ENCODE results near the gene AFG3L2. TPM values are rescaled to one million over a fixed set of nuclear protein-coding genes. Genes with fewer than 3 reads are reported as not detected.

The AFG3L2 gene
- total RNA-seq, 1 experiment from 2014 or later: 73.5 TPM

DNA sequence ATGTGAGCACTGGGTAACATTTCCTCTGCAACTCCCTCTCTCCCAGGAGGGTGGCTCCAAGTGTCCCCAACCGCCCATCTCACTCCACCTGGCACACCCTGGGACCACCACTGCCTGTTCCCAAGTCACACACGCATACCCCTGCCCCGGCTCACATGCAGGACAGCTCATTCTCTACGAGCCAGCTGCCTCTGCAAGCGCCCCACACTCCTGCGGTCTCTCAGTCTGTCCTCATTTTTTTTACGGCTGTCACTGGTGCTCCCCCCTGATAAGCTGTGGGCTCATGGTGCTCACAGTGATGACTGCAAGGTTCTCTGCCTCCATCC is 30.8 kb downstream of the AFG3L2 start:
- Histone ChIP-seq H3K9me3 (ENCODE audit: control insufficient read depth, low read depth, low read length) (no peaks in the 10 kb centered on the region), H3K23me2 (ENCODE audit: insufficient read length, low read depth, low read length, poor library complexity, severe bottlenecking) (no peaks in the 10 kb centered on the region), H2BK5ac (ENCODE audit: insufficient read length, low read length) (no peak overlapping the region), H2AK5ac (ENCODE audit: insufficient read length, low read length) (no peak overlapping the region), H2BK20ac (ENCODE audit: low read depth, low read length, poor library complexity, severe bottlenecking) (no peak overlapping the region), H3K4me2 (ENCODE audit: insufficient read depth, insufficient read length, low read length) (no peak overlapping the region), H3K9ac (ENCODE audit: extremely low read depth, insufficient read length, low read length) (no peak overlapping the region), H3K4ac (ENCODE audit: low read depth, low read length) (no peak overlapping the region), H3K56ac (ENCODE audit: insufficient read length, low read depth, low read length) (no peak overlapping the region), H3K23ac (ENCODE audit: insufficient read length, low read depth, low read length) (no peak overlapping the region), H4K8ac (replicated peaks; ENCODE audit: insufficient read length, low read depth, low read length) (no peak overlapping the region), H4K91ac (ENCODE audit: insufficient read length, low read depth, low read length) (no peak overlapping the region), H2BK120ac (ENCODE audit: low read depth, low read length, poor library complexity, severe bottlenecking) (no peak overlapping the region), H3K79me1 (ENCODE audit: insufficient read depth, low read depth, low read length, poor library complexity, severe bottlenecking) (no peaks in the 10 kb centered on the region), H3T11ph (ENCODE audit: low read length) (no peak overlapping the region), H3K4me1 (ENCODE audit: insufficient read depth, low read length) (no peaks in the 10 kb centered on the region), H4K5ac (ENCODE audit: insufficient read length, low read depth, low read length) (no peak overlapping the region), H3K27ac (ENCODE audit: insufficient read length, low read depth, low read length) (no peak overlapping the region), H3K79me2 (ENCODE audit: insufficient read depth, low read length) (no peaks in the 10 kb centered on the region), H4K20me1 (ENCODE audit: control insufficient read depth, insufficient read depth, insufficient read length) (no peaks in the 10 kb centered on the region), H3K27me3 (ENCODE audit: insufficient read depth, low read length) (no peaks in the 10 kb centered on the region), H2BK15ac (ENCODE audit: low read depth, low read length) (no peak overlapping the region), H2BK12ac (ENCODE audit: insufficient read length, low read depth, low read length) (no peak overlapping the region), H3K14ac (ENCODE audit: insufficient read depth, low read length) (no peak overlapping the region), H3K18ac (ENCODE audit: insufficient read length, low read depth, low read length) (no peak overlapping the region), H2AFZ (ENCODE audit: low read length) (no peak overlapping the region)
- H3K27me3 Mint-ChIP-seq (ENCODE audit: low read depth): no peaks in the 10 kb centered on the region
- no peaks in the 10 kb centered on the region for H3K9me3 Mint-ChIP-seq
- H3K4me1 Mint-ChIP-seq: no peaks in the 10 kb centered on the region
- H3K27ac Mint-ChIP-seq: peak overlapping the region in 2 of 3 experiments; percentile 40 to 74; a peak in 3 of 7 replicates
- TF ChIP-seq CTCF (conservative IDR thresholded peaks at IDR 0.05): no peak
- WGBS (ENCODE audit: extremely low coverage, insufficient read length, low lambda C conversion rate): no CpG with 5 or more reads among the region's 7 CpGs
- H3K36me3 Mint-ChIP-seq (ENCODE audit: insufficient read depth in 1 of 3, low read depth in 3 of 3): peaks cover 47 to 89% (median 81%) of the 10 kb centered on the region in 3 experiments; a peak in 6 of 7 replicates
- H3K4me3 Mint-ChIP-seq: no peak overlapping the region
- DNase-seq: no peak
